T-helper 2 cell treated with Interferon-gamma antibody and Interleukin-4, amounts not matched to agents 5 μg/mL and 100 μg/mL, for 36 hours (primary cell): ENCODE results near the gene JAZF1.

Experiments
- DNase-seq: peaks from one replicate; pipeline ENCODE4 v3.0.0; 2021; ENCODE audit warnings: low spot score
- H3K27ac Mint-ChIP-seq: one replicate; pipeline ENCODE4 v1.8.0; 2021; ENCODE audit warnings: mild to moderate bottlenecking, mixed read lengths
- H3K27me3 Mint-ChIP-seq: one replicate; pipeline ENCODE4 v1.8.0; 2021; ENCODE audit warnings: low read depth, mixed read lengths
- H3K36me3 Mint-ChIP-seq: one replicate; pipeline ENCODE4 v1.8.0; 2021; ENCODE audit warnings: low read depth, mixed read lengths
- H3K4me1 Mint-ChIP-seq: one replicate; pipeline ENCODE4 v1.8.0; 2021; ENCODE audit warnings: low read depth, mixed read lengths
- H3K4me3 Mint-ChIP-seq: one replicate; pipeline ENCODE4 v1.8.0; 2022; ENCODE audit warnings: mild to moderate bottlenecking, moderate library complexity, mixed read lengths
- H3K9me3 Mint-ChIP-seq: one replicate; pipeline ENCODE4 v1.8.0; 2021; ENCODE audit warnings: mixed read lengths

Gene JAZF1

DNA sequence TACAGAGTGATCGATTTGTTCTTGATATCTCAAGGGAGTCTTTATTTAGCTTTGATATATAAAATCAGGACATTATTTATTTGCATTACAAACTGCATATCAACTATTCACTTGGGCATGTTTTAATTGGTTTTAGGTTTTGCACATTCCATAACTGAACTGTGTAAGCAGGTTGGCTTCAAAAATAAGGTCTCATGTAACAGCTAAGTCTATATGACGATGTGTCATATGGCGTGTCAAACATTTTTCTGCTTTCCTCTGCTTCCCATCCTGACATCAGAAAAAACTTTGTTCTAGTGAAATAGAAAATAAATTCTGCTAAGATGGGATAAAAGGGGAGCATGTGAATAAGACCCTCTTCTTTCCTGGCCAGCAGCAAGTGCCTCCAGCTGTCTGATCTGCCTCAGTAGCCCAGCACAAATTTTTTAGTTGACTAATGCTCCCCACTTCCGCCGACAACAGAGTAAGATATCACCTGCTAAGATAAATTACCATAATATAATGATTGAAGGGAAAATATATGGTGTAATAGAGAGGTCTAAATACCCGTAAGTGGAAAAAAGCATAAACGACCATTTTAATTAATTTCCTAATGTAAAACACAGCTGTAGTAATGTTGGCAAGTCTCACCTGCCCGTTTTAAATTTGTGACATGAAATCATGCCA, 260.2 kb downstream of the JAZF1 start:
- peaks cover 6% of the 10 kb centered on the region for H3K27me3 Mint-ChIP-seq
- no peaks in the 10 kb centered on the region for H3K4me1 Mint-ChIP-seq
- no peak for DNase-seq
- H3K4me3 Mint-ChIP-seq = no peak overlapping the region
- no peaks in the 10 kb centered on the region for H3K9me3 Mint-ChIP-seq
- H3K36me3 Mint-ChIP-seq = no peaks in the 10 kb centered on the region
- H3K27ac Mint-ChIP-seq = no peak overlapping the region

GRCh38 chr7:27918503-27918902, 262.1 kb downstream of the JAZF1 start:
- no peak for DNase-seq
- Mint-ChIP-seq H3K27me3 (peaks cover 10% of the 10 kb centered on the region), H3K27ac (no peak overlapping the region), H3K9me3 (no peaks in the 10 kb centered on the region), H3K4me3 (no peak overlapping the region), H3K4me1 (no peaks in the 10 kb centered on the region), H3K36me3 (no peaks in the 10 kb centered on the region)

GRCh38 chr7:27917774-27918314, 262.8 kb downstream of the JAZF1 start:
- H3K4me1 Mint-ChIP-seq = no peaks in the 10 kb centered on the region
- H3K9me3 Mint-ChIP-seq = no peaks in the 10 kb centered on the region
- peaks cover 10% of the 10 kb centered on the region for H3K27me3 Mint-ChIP-seq
- no peak for DNase-seq
- H3K36me3 Mint-ChIP-seq = no peaks in the 10 kb centered on the region
- no peak overlapping the region for H3K4me3 Mint-ChIP-seq
- H3K27ac Mint-ChIP-seq = no peak overlapping the region

DNA sequence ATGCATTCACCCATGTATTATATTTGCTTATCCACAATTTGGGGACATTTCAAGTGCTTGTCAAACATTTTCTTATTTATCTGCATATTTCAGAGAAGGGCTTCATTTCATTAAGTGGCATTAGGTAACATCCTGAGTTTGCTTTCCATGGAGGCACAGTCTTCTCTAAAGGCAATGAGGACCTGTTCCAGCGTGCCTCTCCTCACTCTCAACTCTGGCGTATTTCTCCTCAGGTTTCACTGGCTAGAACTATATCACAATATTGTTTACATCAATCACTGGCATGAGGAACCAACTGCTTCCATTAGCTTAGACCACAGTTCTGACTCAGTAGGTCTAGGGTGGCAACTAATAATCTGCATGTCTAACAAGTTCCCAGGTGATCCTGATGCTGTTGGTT, 263.5 kb downstream of the JAZF1 start:
- H3K4me3 Mint-ChIP-seq = no peak overlapping the region
- no peaks in the 10 kb centered on the region for H3K4me1 Mint-ChIP-seq
- H3K27me3 Mint-ChIP-seq = peaks cover 10% of the 10 kb centered on the region
- DNase-seq = no peak
- no peaks in the 10 kb centered on the region for H3K36me3 Mint-ChIP-seq
- no peak overlapping the region for H3K27ac Mint-ChIP-seq
- H3K9me3 Mint-ChIP-seq = no peaks in the 10 kb centered on the region

GRCh38 chr7:27916372-27916771, 264.2 kb downstream of the JAZF1 start:
- no peaks in the 10 kb centered on the region for H3K4me1 Mint-ChIP-seq
- H3K9me3 Mint-ChIP-seq = no peaks in the 10 kb centered on the region
- DNase-seq = no peak
- H3K27me3 Mint-ChIP-seq = peaks cover 12% of the 10 kb centered on the region
- no peak overlapping the region for H3K27ac Mint-ChIP-seq
- no peak overlapping the region for H3K4me3 Mint-ChIP-seq
- H3K36me3 Mint-ChIP-seq = no peaks in the 10 kb centered on the region

DNA sequence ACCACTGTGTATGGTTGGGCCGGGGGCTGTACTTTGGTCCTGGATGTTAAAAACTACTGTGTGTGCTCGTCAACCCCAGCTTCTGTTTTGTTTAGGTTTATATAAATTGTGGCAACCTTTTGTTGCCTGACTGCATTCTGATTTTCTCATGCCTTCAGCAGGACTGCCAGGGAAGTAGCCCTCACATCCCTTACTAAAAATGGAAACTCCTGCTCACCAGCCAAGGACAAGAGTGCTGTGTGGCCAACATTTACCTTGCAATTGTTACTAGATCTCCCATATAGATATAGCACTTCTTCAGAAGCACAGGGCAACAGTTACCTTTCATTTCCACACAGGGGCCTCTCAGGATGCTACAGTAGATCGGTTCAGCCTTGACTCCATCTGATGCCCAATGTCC, 266.2 kb downstream of the JAZF1 start:
- H3K4me1 Mint-ChIP-seq = no peaks in the 10 kb centered on the region
- H3K27me3 Mint-ChIP-seq = peaks cover 8% of the 10 kb centered on the region
- H3K27ac Mint-ChIP-seq = no peak overlapping the region
- H3K4me3 Mint-ChIP-seq = no peak overlapping the region
- H3K9me3 Mint-ChIP-seq = no peaks in the 10 kb centered on the region
- no peak for DNase-seq
- H3K36me3 Mint-ChIP-seq = no peaks in the 10 kb centered on the region

GRCh38 chr7:27912751-27913150, 267.8 kb downstream of the JAZF1 start:
- no peaks in the 10 kb centered on the region for H3K4me1 Mint-ChIP-seq
- H3K9me3 Mint-ChIP-seq = no peaks in the 10 kb centered on the region
- DNase-seq = no peak

DNA sequence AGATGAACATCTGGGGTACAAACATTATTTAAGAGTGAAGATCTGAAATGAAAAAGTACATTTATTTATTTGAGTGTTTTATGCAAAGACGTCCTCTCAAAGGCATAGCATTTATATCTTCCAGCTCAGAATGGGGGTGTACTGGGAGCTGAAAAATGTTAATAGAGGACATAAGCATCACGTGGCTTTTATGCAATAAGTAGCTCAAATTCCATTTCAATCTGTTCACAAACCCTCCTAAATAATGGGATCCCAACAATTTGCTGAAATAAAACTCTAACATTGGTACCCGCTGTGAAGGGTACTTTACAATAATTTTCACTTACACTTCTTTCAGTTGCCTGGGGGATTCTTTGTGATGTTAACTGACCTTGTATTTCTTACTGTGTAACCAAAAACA, 268.7 kb downstream of the JAZF1 start:
- Mint-ChIP-seq H3K9me3 (no peaks in the 10 kb centered on the region), H3K27me3 (peaks cover 19% of the 10 kb centered on the region), H3K4me3 (no peak overlapping the region), H3K27ac (no peak overlapping the region), H3K4me1 (no peaks in the 10 kb centered on the region), H3K36me3 (no peaks in the 10 kb centered on the region)
- DNase-seq = no peak

More at GRCh38 chr7:27912751-27913150, 267.8 kb downstream of the JAZF1 start:
- H3K27ac Mint-ChIP-seq = no peak overlapping the region
- H3K36me3 Mint-ChIP-seq = no peaks in the 10 kb centered on the region
- H3K27me3 Mint-ChIP-seq = peaks cover 11% of the 10 kb centered on the region
- no peak overlapping the region for H3K4me3 Mint-ChIP-seq

DNA sequence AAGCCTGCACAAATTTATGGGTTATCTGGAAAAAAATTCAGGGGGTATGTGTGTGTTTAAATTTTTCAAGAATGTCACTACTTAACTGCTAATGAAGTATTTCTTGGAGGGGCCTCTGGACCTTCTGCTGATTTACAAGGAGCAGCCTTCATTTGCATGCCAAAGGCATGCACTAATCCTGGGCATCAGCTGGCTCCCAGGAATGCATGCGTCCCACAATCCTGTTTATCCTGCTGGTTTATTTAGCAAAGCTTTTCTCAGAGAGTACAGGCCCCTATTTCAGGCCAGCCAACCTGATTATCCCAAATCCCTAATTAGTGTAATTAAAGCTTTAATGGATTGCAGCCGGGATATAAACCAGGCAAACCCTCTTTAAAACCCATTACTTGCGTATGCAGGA, 270.3 kb downstream of the JAZF1 start:
- no peak overlapping the region for H3K27ac Mint-ChIP-seq
- no peak for DNase-seq
- H3K36me3 Mint-ChIP-seq = no peaks in the 10 kb centered on the region
- H3K4me3 Mint-ChIP-seq = no peak overlapping the region
- H3K27me3 Mint-ChIP-seq = peaks cover 29% of the 10 kb centered on the region
- no peaks in the 10 kb centered on the region for H3K4me1 Mint-ChIP-seq
- no peaks in the 10 kb centered on the region for H3K9me3 Mint-ChIP-seq

- Mint-ChIP-seq H3K27ac (no peak overlapping the region), H3K4me3 (no peak overlapping the region), H3K4me1 (no peaks in the 10 kb centered on the region), H3K27me3 (peaks cover 39% of the 10 kb centered on the region), H3K36me3 (no peaks in the 10 kb centered on the region), H3K9me3 (no peaks in the 10 kb centered on the region)
- DNase-seq = no peak
Measured at GRCh38 chr7:27908534-27909165, 271.9 kb downstream of the JAZF1 start.

GRCh38 chr7:27906385-27907091, 274.1 kb downstream of the JAZF1 start:
- DNase-seq = no peak
- H3K27ac Mint-ChIP-seq = no peak overlapping the region
- H3K9me3 Mint-ChIP-seq = no peaks in the 10 kb centered on the region
- H3K4me1 Mint-ChIP-seq = peaks cover 3% of the 10 kb centered on the region
- H3K27me3 Mint-ChIP-seq = peaks cover 39% of the 10 kb centered on the region
- H3K36me3 Mint-ChIP-seq = no peaks in the 10 kb centered on the region
- no peak overlapping the region for H3K4me3 Mint-ChIP-seq

DNA sequence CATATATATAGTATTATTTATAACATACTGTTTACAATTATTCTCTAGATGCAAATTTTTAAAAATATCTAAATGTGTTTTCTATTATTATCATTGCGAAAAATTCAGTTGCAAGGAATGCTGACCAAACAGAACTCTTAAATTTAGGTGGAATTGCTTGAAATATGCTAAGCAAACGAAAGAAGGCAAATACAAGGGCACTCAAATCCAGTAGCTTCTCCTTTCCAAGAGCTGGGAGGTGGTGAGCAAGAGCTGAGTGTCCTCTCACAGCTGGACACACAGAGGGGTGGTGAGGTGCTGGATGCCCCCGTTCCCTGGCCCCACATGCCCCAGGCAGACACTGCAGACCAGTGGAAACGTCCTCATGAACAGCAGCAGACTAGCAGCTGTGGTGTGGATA, 274.6 kb downstream of the JAZF1 start:
- H3K9me3 Mint-ChIP-seq = no peaks in the 10 kb centered on the region
- H3K27me3 Mint-ChIP-seq = peaks cover 37% of the 10 kb centered on the region
- peaks cover 9% of the 10 kb centered on the region for H3K4me1 Mint-ChIP-seq
- H3K27ac Mint-ChIP-seq = no peak overlapping the region
- no peaks in the 10 kb centered on the region for H3K36me3 Mint-ChIP-seq
- H3K4me3 Mint-ChIP-seq = no peak overlapping the region
- no peak for DNase-seq

GRCh38 chr7:27901028-27901760, 279.4 kb downstream of the JAZF1 start:
- Mint-ChIP-seq H3K9me3 (no peaks in the 10 kb centered on the region), H3K27me3 (peaks cover 28% of the 10 kb centered on the region), H3K4me3 (peak overlapping the region; percentile 52), H3K36me3 (no peaks in the 10 kb centered on the region), H3K27ac (peak overlapping the region; percentile 31), H3K4me1 (peaks cover 31% of the 10 kb centered on the region)
- DNase-seq = peak; percentile 46

GRCh38 chr7:27900006-27900405, 280.6 kb downstream of the JAZF1 start:
- H3K9me3 Mint-ChIP-seq = no peaks in the 10 kb centered on the region
- peaks cover 25% of the 10 kb centered on the region for H3K27me3 Mint-ChIP-seq
- DNase-seq = no peak
- no peaks in the 10 kb centered on the region for H3K36me3 Mint-ChIP-seq
- no peak overlapping the region for H3K4me3 Mint-ChIP-seq
- peaks cover 37% of the 10 kb centered on the region for H3K4me1 Mint-ChIP-seq
- H3K27ac Mint-ChIP-seq = no peak overlapping the region
